ENCODE data around the gene ALDH2. TPM values are rescaled to one million over a fixed set of nuclear protein-coding genes. Genes with fewer than 3 reads are reported as not detected.

Gene ALDH2
- total and polyA plus RNA-seq, 10 of the 15 experiments (the other 5 are each of a cell fraction or from before 2014, with no cell fraction given), result 1.4 to 16.4 (median 8.7) TPM

- intact Hi-C loops (cut with micrococcal nuclease; ENCODE audit: unreplicated experiment) (no loop called here), in situ Hi-C loops (cut with MboI) (loop anchor here (10.0 kb wide), 1 partner anchor 56 kb away; no protein-coding TSS in a partner anchor)
- DNase-seq (ENCODE audit: low read depth, low spot score) (no peak), FAIRE-seq (no peak), ATAC-seq (no peak)
- Histone ChIP-seq H3K36me3 (ENCODE audit: control insufficient read depth in 2 of 2, insufficient read depth in 2 of 2, low read length in 1 of 2) (no peaks in the 10 kb centered on the region), H3K79me2 (ENCODE audit: control insufficient read depth, insufficient read depth, low read length) (no peaks in the 10 kb centered on the region), H3K9me3 (replicated peaks; ENCODE audit: control insufficient read depth, insufficient read depth, low read length) (no peaks in the 10 kb centered on the region; the same call in 2 of the 3 replicates), H4K20me1 (ENCODE audit: control insufficient read depth, insufficient read depth) (no peaks in the 10 kb centered on the region), H2AFZ (ENCODE audit: control insufficient read depth, low read depth, low read length) (no peak overlapping the region), H3K9ac (ENCODE audit: control insufficient read depth, insufficient read depth, low read length) (no peak overlapping the region), H3K27me3 (replicated peaks in 1 of 2; ENCODE audit: control insufficient read depth in 2 of 2, insufficient read depth in 2 of 2, low read length in 1 of 2) (no peaks in the 10 kb centered on the region), H3K27ac (ENCODE audit: control insufficient read depth, insufficient read depth) (no peak overlapping the region), H3K4me2 (ENCODE audit: control insufficient read depth, insufficient read depth) (no peak overlapping the region), H3K4me1 (ENCODE audit: control insufficient read depth, insufficient read depth, low read length) (peaks cover 53% of the 10 kb centered on the region), H3K4me3 (no peak overlapping the region)
- whole genome bisulfite sequencing (ENCODE audit: insufficient coverage, insufficient replicate concordance, low lambda C conversion rate, missing lambda C conversion rate), result 95% methylated on average over 7 of the region's 7 CpGs
- ChIA-PET SMC1A (ENCODE audit: uncharacterized antibody, unreplicated experiment) (interaction anchor here (1.5 kb wide), 1 partner anchor 54 kb away, joined by 11 read pairs; no protein-coding TSS in a partner anchor), RAD21 (ENCODE audit: unreplicated experiment) (interaction anchor here (1.2 kb wide), 1 partner anchor 16 kb away, joined by 3 read pairs; no protein-coding TSS in a partner anchor), CTCF (interaction anchor here (0.8 kb wide), 1 partner anchor 165 kb away, joined by 3 read pairs; no protein-coding TSS in a partner anchor), POLR2A (interaction anchor here (0.6 to 7.4 kb wide), 2 partner anchors 17 to 31 kb away, joined by 3 to 46 read pairs; no protein-coding TSS in a partner anchor)
- no TSS peak for BruUV-seq (replicated peaks)
- TF ChIP-seq CEBPB (IDR thresholded peaks at IDR 0.05; ENCODE audit: borderline replicate concordance in 1 of 2, low read depth in 2 of 2, low read length in 2 of 2) (no peak), BRCA1 (IDR thresholded peaks at IDR 0.05; ENCODE audit: low read depth, low read length) (no peak), DPF2 (IDR thresholded peaks at IDR 0.05) (no peak), ZNF622 (IDR thresholded peaks at IDR 0.05) (no peak), PRDM15 (CRISPR knock-in tag; IDR thresholded peaks at IDR 0.05) (no peak), BACH1 (IDR thresholded peaks at IDR 0.05; ENCODE audit: borderline replicate concordance) (no peak)
Measured at GRCh38 chr12:111759271-111759670, 7.5 kb upstream of the ALDH2 start.

All from GM12878 (cell line).